ENCODE measurements around the gene POLE.
"Not testable (repeated sequence)": the region's sequence is repeated elsewhere in the genome, so short reads cannot be mapped to it uniquely, and the experiment has no call there.

The POLE gene

GRCh38 chr12:132610051-132610759 is 76.9 kb downstream of the POLE start, which contains the start of gene LRCOL1:
LRCOL1 (minus strand) TSS chr12:132610582; CDS start chr12:132606251, 4,331 bp downstream.
- no peak for DNase-seq

- DNase-seq: no peak
These were observed 78.6 kb downstream of the POLE start for GRCh38 chr12:132608231-132609171.

- DNase-seq: no peak
These were observed 80.2 kb downstream of the POLE start for GRCh38 chr12:132606927-132607326.

- DNase-seq: peak; percentile 50
These were observed 80.7 kb downstream of the POLE start for GRCh38 chr12:132606466-132606865.

- no peak for DNase-seq
These were observed 81.2 kb downstream of the POLE start for GRCh38 chr12:132605892-132606291.

GRCh38 chr12:132604668-132605441 is 82.3 kb downstream of the POLE start:
- DNase-seq: no peak

- no peak for DNase-seq
These were observed 83.0 kb downstream of the POLE start for GRCh38 chr12:132604151-132604618.

GRCh38 chr12:132603240-132604150 is 83.6 kb downstream of the POLE start:
- DNase-seq: no peak

- DNase-seq: no peak
These were observed 84.4 kb downstream of the POLE start for GRCh38 chr12:132602572-132603239.

- DNase-seq: no peak
These were observed 85.8 kb downstream of the POLE start for GRCh38 chr12:132601171-132601883.

GRCh38 chr12:132600048-132601032 is 86.8 kb downstream of the POLE start:
- no peak for DNase-seq

- not testable (repeated sequence) for DNase-seq
These were observed 87.6 kb downstream of the POLE start for GRCh38 chr12:132599502-132599901.

- no peak for DNase-seq
These were observed 89.5 kb downstream of the POLE start for GRCh38 chr12:132597333-132598316.

GRCh38 chr12:132596016-132596415 is 91.1 kb downstream of the POLE start:
- DNase-seq: no peak

GRCh38 chr12:132595183-132595582 is 92.0 kb downstream of the POLE start:
- no peak for DNase-seq

GRCh38 chr12:132593938-132594358 is 93.2 kb downstream of the POLE start:
- DNase-seq: peak; percentile 95

GRCh38 chr12:132593521-132593920 is 93.6 kb downstream of the POLE start:
- no peak for DNase-seq

- no peak for DNase-seq
These were observed 94.1 kb downstream of the POLE start for GRCh38 chr12:132593071-132593470.

All from NCI-H1694 treated with DMSO at 0.1 percent for 48 hours (cell line).